ENCODE data around the gene LGALS3BP. TPM values are rescaled to one million over a fixed set of nuclear protein-coding genes. Genes with fewer than 3 reads are reported as not detected.

The LGALS3BP gene
- total RNA-seq, 1 experiment from 2014 or later: 69.8 TPM

- H3K14ac ChIP-seq (ENCODE audit: insufficient read depth, low read length): no peak overlapping the region
- H3K56ac ChIP-seq (ENCODE audit: insufficient read length, low read depth, low read length): no peak overlapping the region
- H3K4me1 Mint-ChIP-seq: peaks cover 0 to 11% of the 10 kb centered on the region in 2 experiments; a peak in 2 of 4 replicates
- H4K20me1 ChIP-seq (ENCODE audit: control insufficient read depth, insufficient read depth, insufficient read length): no peaks in the 10 kb centered on the region
- no peaks in the 10 kb centered on the region; the same call in none of the 2 replicates for H3K27me3 Mint-ChIP-seq (ENCODE audit: low read depth)
- H2BK5ac ChIP-seq (ENCODE audit: insufficient read length, low read length): no peak overlapping the region
- H3K27ac ChIP-seq (ENCODE audit: insufficient read length, low read depth, low read length): no peak overlapping the region
- no peaks in the 10 kb centered on the region for H3K9me3 ChIP-seq (ENCODE audit: control insufficient read depth, low read depth, low read length)
- H3K4me2 ChIP-seq (ENCODE audit: insufficient read depth, insufficient read length, low read length): no peak overlapping the region
- H3K9me3 Mint-ChIP-seq: no peaks in the 10 kb centered on the region; a peak in 1 of 5 replicates
- H4K91ac ChIP-seq (ENCODE audit: insufficient read length, low read depth, low read length): no peak overlapping the region
- H3K27me3 ChIP-seq (ENCODE audit: insufficient read depth, low read length): no peaks in the 10 kb centered on the region
- WGBS (ENCODE audit: extremely low coverage, insufficient read length, low lambda C conversion rate): no CpG with 5 or more reads among the region's 7 CpGs
- no peak overlapping the region for H3K9ac ChIP-seq (ENCODE audit: extremely low read depth, insufficient read length, low read length)
- H2BK15ac ChIP-seq (ENCODE audit: low read depth, low read length): no peak overlapping the region
- no peak overlapping the region for H4K8ac ChIP-seq (replicated peaks; ENCODE audit: insufficient read length, low read depth, low read length)
- H3K23me2 ChIP-seq (ENCODE audit: insufficient read length, low read depth, low read length, poor library complexity, severe bottlenecking): no peaks in the 10 kb centered on the region
- H2BK120ac ChIP-seq (ENCODE audit: low read depth, low read length, poor library complexity, severe bottlenecking): no peak overlapping the region
- H3K4ac ChIP-seq (ENCODE audit: low read depth, low read length): no peak overlapping the region
- H3K4me1 ChIP-seq (ENCODE audit: insufficient read depth, low read length): no peaks in the 10 kb centered on the region
- no peak overlapping the region for H3K18ac ChIP-seq (ENCODE audit: insufficient read length, low read depth, low read length)
- no peak overlapping the region for H4K5ac ChIP-seq (ENCODE audit: insufficient read length, low read depth, low read length)
- no peaks in the 10 kb centered on the region for H3K36me3 Mint-ChIP-seq (ENCODE audit: insufficient read depth in 1 of 3, low read depth in 3 of 3)
- no peak overlapping the region for H2BK20ac ChIP-seq (ENCODE audit: low read depth, low read length, poor library complexity, severe bottlenecking)
- H3T11ph ChIP-seq (ENCODE audit: low read length): no peak overlapping the region
- no peak overlapping the region for H2AFZ ChIP-seq (ENCODE audit: low read length)
- H2AK5ac ChIP-seq (ENCODE audit: insufficient read length, low read length): no peak overlapping the region
- H3K23ac ChIP-seq (ENCODE audit: insufficient read length, low read depth, low read length): no peak overlapping the region
- H2BK12ac ChIP-seq (ENCODE audit: insufficient read length, low read depth, low read length): no peak overlapping the region
- no peaks in the 10 kb centered on the region for H3K79me1 ChIP-seq (ENCODE audit: insufficient read depth, low read depth, low read length, poor library complexity, severe bottlenecking)
- no peaks in the 10 kb centered on the region for H3K79me2 ChIP-seq (ENCODE audit: insufficient read depth, low read length)
- no peak overlapping the region; a peak in 1 of 7 replicates for H3K27ac Mint-ChIP-seq
- no peak overlapping the region for H3K4me3 Mint-ChIP-seq
- no peak for TF ChIP-seq CTCF (conservative IDR thresholded peaks at IDR 0.05)
- DNase-seq: peak; percentile 26
Measured at GRCh38 chr17:78958641-78959127, 21.0 kb downstream of the LGALS3BP start.
